ENCODE results near the gene PRKG1.

DNA sequence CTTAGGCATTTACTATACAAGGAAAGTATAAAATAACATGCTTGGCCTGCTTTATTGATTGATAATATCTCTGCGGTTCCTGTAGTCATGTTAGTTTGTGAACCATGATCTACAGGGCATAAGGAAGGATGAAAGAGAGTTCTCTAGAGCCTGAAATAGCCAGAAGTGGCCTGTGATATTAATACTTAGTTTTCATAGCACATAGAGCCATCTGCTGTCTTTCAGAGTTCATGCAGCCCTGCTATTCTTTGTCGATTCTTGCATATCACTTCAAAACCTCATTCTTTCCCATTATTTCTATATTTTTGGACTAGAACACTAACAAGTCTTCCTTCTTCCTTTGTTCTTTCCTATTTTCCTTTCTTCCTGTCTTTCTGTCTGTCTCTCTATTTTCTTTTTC is 26.4 kb upstream of the PRKG1 start:
- TF ChIP-seq EZH2 (IDR thresholded peaks at IDR 0.05; ENCODE audit: low read length, unreplicated experiment) (no peak), EZH2phosphoT487 (IDR thresholded peaks at IDR 0.05; ENCODE audit: borderline replicate concordance, low read length) (no peak)
- TF ChIP-seq, protein P1, sequence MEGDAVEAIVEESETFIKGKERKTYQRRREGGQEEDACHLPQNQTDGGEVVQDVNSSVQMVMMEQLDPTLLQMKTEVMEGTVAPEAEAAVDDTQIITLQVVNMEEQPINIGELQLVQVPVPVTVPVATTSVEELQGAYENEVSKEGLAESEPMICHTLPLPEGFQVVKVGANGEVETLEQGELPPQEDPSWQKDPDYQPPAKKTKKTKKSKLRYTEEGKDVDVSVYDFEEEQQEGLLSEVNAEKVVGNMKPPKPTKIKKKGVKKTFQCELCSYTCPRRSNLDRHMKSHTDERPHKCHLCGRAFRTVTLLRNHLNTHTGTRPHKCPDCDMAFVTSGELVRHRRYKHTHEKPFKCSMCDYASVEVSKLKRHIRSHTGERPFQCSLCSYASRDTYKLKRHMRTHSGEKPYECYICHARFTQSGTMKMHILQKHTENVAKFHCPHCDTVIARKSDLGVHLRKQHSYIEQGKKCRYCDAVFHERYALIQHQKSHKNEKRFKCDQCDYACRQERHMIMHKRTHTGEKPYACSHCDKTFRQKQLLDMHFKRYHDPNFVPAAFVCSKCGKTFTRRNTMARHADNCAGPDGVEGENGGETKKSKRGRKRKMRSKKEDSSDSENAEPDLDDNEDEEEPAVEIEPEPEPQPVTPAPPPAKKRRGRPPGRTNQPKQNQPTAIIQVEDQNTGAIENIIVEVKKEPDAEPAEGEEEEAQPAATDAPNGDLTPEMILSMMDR (conservative IDR thresholded peaks at IDR 0.05; ENCODE audit: low read depth, low read length) = peak; percentile 58
